Naive thymus-derived CD4-positive, alpha-beta T cell (primary cell): ENCODE measurements around the gene ZMYND8. TPM values are rescaled to one million over a fixed set of nuclear protein-coding genes. Genes with fewer than 3 reads are reported as not detected.
"Not testable (repeated sequence)": the region's sequence is repeated elsewhere in the genome, so short reads cannot be mapped to it uniquely, and the experiment has no call there.

Experiments
- ATAC-seq: fragments of 150-1000 bp; cut with Tn5 transposase; 2 replicates; pipeline ENCODE4 v1.10.0; 2021; ENCODE audit warnings: mild to moderate bottlenecking, moderate library complexity
- CTCF ChIA-PET: fragments of 350-600 bp; sonication (Branson Sonifier 250); formaldehyde crosslinking; loops from one replicate; lab custom pipeline; 2021; ENCODE audit warnings: antibody characterized with exemption; lab: Charles Lee
- POLR2A ChIA-PET: fragments of 350-600 bp; sonication (Branson Sonifier 250); formaldehyde crosslinking; loops from one replicate; lab custom pipeline; 2021; ENCODE audit warnings: antibody characterized with exemption, inconsistent platforms; lab: Charles Lee
- DNase-seq, 9 donors: peaks; one replicate each; pipeline versions ENCODE4 v3.0.0 to v3.0.0-alpha.2; 2020 to 2022; ENCODE audit warnings: mixed read lengths in 1 of 9
- H3K27ac ChIP-seq: one replicate; pipeline ENCODE4 v1.7.0; 2013; ENCODE audit warnings: mild to moderate bottlenecking, low read depth, low read length, moderate library complexity
- H3K27me3 ChIP-seq, 2 donors: one replicate each; pipeline ENCODE4 v1.7.0; 2013; ENCODE audit warnings: low read length in 2 of 2, mild to moderate bottlenecking in 2 of 2, moderate library complexity in 2 of 2; ENCODE audit not compliant: control insufficient read depth in 2 of 2, insufficient read depth in 2 of 2
- H3K36me3 ChIP-seq, 3 experiments: 1 replicate in 2 of 3; 2 replicates in 1 of 3; pipeline ENCODE4 v1.7.0; 2013; ENCODE audit warnings: low read length in 3 of 3, mild to moderate bottlenecking in 3 of 3, moderate library complexity in 1 of 3; ENCODE audit not compliant: insufficient read depth in 3 of 3, control insufficient read depth in 2 of 3
- H3K4me1 ChIP-seq, 2 donors: one replicate each; pipeline ENCODE4 v1.7.0; 2013; ENCODE audit warnings: low read length in 2 of 2, mild to moderate bottlenecking in 2 of 2, moderate library complexity in 1 of 2; ENCODE audit not compliant: control insufficient read depth in 2 of 2, insufficient read depth in 2 of 2
- H3K4me3 ChIP-seq: 2 replicates; pipeline ENCODE4 v1.7.0; 2013; ENCODE audit warnings: mild to moderate bottlenecking, low read length
- H3K9me3 ChIP-seq, 3 experiments: 1 replicate in 2 of 3; 2 replicates in 1 of 3; pipeline ENCODE4 v1.7.0; 2013; ENCODE audit warnings: low read length in 3 of 3; ENCODE audit not compliant: control insufficient read depth in 2 of 3
- H3K27ac Mint-ChIP-seq, 9 donors: one replicate each; pipeline ENCODE4 v1.8.0; 2020 to 2022; ENCODE audit warnings: mixed read lengths in 9 of 9, mild to moderate bottlenecking in 8 of 9, moderate library complexity in 5 of 9, inconsistent platforms in 2 of 9
- H3K27me3 Mint-ChIP-seq, 5 donors: one replicate each; pipeline ENCODE4 v1.8.0; 2021 to 2022; ENCODE audit warnings: mixed read lengths in 5 of 5, mild to moderate bottlenecking in 1 of 5
- H3K36me3 Mint-ChIP-seq, 5 donors: one replicate each; pipeline ENCODE4 v1.8.0; 2020 to 2022; ENCODE audit warnings: mixed read lengths in 5 of 5, mild to moderate bottlenecking in 3 of 5, inconsistent platforms in 1 of 5
- H3K4me1 Mint-ChIP-seq, 7 donors: one replicate each; pipeline ENCODE4 v1.8.0; 2020 to 2022; ENCODE audit warnings: mixed read lengths in 7 of 7, mild to moderate bottlenecking in 3 of 7, inconsistent platforms in 1 of 7
- H3K4me3 Mint-ChIP-seq, 10 donors: one replicate each; pipeline ENCODE4 v1.8.0; 2020 to 2022; ENCODE audit warnings: mild to moderate bottlenecking in 10 of 10, mixed read lengths in 10 of 10, moderate library complexity in 6 of 10, inconsistent platforms in 2 of 10
- H3K9me3 Mint-ChIP-seq, 11 donors: one replicate each; pipeline ENCODE4 v1.8.0; 2020 to 2022; ENCODE audit warnings: mixed read lengths in 11 of 11, mild to moderate bottlenecking in 4 of 11, inconsistent platforms in 1 of 11, moderate library complexity in 1 of 11
- intact Hi-C, 2 donors: fragments of 100-400 bp; cut with micrococcal nuclease; formaldehyde crosslinking; loops; one replicate each; pipeline ENCODE4 v1.15.1; 2023
- polyA plus RNA-seq, 2 donors: library from polyadenylated mRNA; unstranded; fragments of 300-500 nt; fragmentation: Illumina TruSeq; gene quantifications; one replicate each; pipeline ENCODE4 v1.2.3, GENCODE V29; 2021
- total RNA-seq, 6 experiments: library from RNA in 5 of 6; stranded (reverse) in 5 of 6; gene quantifications; 1 replicate in 5 of 6; 2 replicates in 1 of 6; pipeline ENCODE4 v1.2.3 and lab custom pipeline; 2021 to 2026

Gene ZMYND8
- total and polyA plus RNA-seq, 7 experiments from 2014 or later: 12.7 to 83.0 (median 63.7) TPM

GRCh38 chr20:47309806-47310426 is 46.6 kb downstream of the ZMYND8 start:
- Histone ChIP-seq H3K27me3 (no peaks in the 10 kb centered on the region), H3K36me3 (peaks cover 5 to 68% (median 18%) of the 10 kb centered on the region in 3 experiments), H3K4me3 (no peak overlapping the region), H3K4me1 (no peaks in the 10 kb centered on the region), H3K27ac (no peak overlapping the region), H3K9me3 (no peaks in the 10 kb centered on the region)
- Mint-ChIP-seq H3K27ac (peak overlapping the region in 1 of 9 donors; percentile 43), H3K36me3 (peaks cover 4 to 26% (median 15%) of the 10 kb centered on the region in 5 donors), H3K27me3 (no peaks in the 10 kb centered on the region), H3K9me3 (no peaks in the 10 kb centered on the region), H3K4me1 (peaks cover 6 to 37% (median 25%) of the 10 kb centered on the region in 7 donors), H3K4me3 (no peak overlapping the region)
- CTCF ChIA-PET: no interaction called here
- DNase-seq: no peak
- ATAC-seq: no peak
- POLR2A ChIA-PET: interaction anchor here (0.9 kb wide), 1 partner anchor 43 kb away, joined by 4 read pairs; no protein-coding TSS in a partner anchor
- intact Hi-C loops: no loop called here

DNA sequence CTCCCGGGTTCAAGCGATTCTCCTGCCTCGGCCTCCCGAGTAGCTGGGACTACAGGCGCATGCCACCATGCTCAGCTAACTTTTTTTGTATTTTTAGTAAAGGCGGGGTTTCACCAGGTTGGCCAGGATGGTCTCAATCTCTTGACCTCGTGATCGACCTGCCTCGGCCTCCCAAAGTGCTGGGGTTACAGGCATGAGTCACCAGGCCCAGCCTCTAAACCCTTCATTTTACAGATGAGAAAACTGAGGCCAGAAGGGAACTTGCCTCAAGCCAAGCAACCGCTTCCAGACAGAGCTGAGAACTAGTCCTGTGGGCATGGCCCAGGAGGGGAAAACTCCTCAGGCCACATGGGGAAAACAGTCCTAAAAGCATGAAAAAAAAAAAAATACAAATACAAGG is 47.1 kb downstream of the ZMYND8 start:
- Mint-ChIP-seq H3K36me3 (peaks cover 4 to 26% (median 15%) of the 10 kb centered on the region in 5 donors), H3K4me1 (peaks cover 3 to 35% (median 26%) of the 10 kb centered on the region in 7 donors), H3K27me3 (no peaks in the 10 kb centered on the region), H3K27ac (no peak overlapping the region), H3K9me3 (no peaks in the 10 kb centered on the region), H3K4me3 (no peak overlapping the region)
- DNase-seq (no peak), ATAC-seq (no peak)
- H3K36me3 ChIP-seq: peaks cover 5 to 73% (median 18%) of the 10 kb centered on the region in 3 experiments
- H3K4me3 ChIP-seq: no peak overlapping the region
- H3K27me3 ChIP-seq: no peaks in the 10 kb centered on the region
- intact Hi-C loops: no loop called here
- H3K9me3 ChIP-seq: no peaks in the 10 kb centered on the region
- ChIA-PET POLR2A (interaction anchor here (0.9 kb wide), 1 partner anchor 43 kb away, joined by 4 read pairs; no protein-coding TSS in a partner anchor), CTCF (interaction anchor here (1.1 kb wide), 1 partner anchor 75 kb away, joined by 4 read pairs; no protein-coding TSS in a partner anchor)
- no peaks in the 10 kb centered on the region for H3K4me1 ChIP-seq
- no peak overlapping the region for H3K27ac ChIP-seq

DNA sequence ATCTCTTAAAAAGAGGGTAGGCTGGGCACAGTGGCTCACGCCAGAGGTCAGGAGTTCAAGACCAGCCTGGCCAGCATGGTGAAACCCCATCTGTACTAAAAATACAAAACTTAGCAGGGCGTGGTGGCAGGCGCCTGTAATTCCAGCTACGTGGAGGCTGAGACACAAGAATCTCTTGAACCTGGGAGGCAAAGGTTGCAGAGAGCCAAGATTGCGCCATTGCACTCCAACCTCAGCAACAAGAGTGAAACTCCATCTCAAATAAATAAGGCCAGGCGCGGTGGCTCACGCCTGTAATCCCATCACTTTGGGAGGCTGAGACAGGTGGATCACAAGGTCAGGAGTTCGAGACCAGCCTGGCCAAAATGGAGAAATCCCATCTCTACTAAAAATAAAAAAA is 48.9 kb downstream of the ZMYND8 start:
- H3K36me3 ChIP-seq: peaks cover 5 to 81% (median 18%) of the 10 kb centered on the region in 3 experiments
- H3K27me3 ChIP-seq, H3K27ac ChIP-seq, H3K9me3 ChIP-seq, H3K9me3 Mint-ChIP-seq, ATAC-seq, intact Hi-C loops, H3K27me3 Mint-ChIP-seq, H3K4me3 ChIP-seq, H3K4me3 Mint-ChIP-seq, H3K27ac Mint-ChIP-seq, DNase-seq, H3K4me1 ChIP-seq: not testable (repeated sequence)
- POLR2A ChIA-PET: interaction anchor here (0.7 kb wide), 1 partner anchor 1078 kb away, joined by 3 read pairs; no protein-coding TSS in a partner anchor
- Mint-ChIP-seq H3K4me1 (peaks cover 5 to 42% (median 38%) of the 10 kb centered on the region in 7 donors), H3K36me3 (peaks cover 4 to 35% (median 18%) of the 10 kb centered on the region in 5 donors)
- CTCF ChIA-PET: interaction anchor here (1.2 kb wide), 1 partner anchor 34 kb away, joined by 4 read pairs; no protein-coding TSS in a partner anchor

- no peaks in the 10 kb centered on the region for H3K9me3 ChIP-seq
- peaks cover 5 to 41% (median 36%) of the 10 kb centered on the region in 7 donors for H3K4me1 Mint-ChIP-seq
- H3K4me3 Mint-ChIP-seq: no peak overlapping the region
- ATAC-seq (no peak), DNase-seq (no peak)
- no peaks in the 10 kb centered on the region for H3K27me3 Mint-ChIP-seq
- CTCF ChIA-PET: interaction anchor here (1.2 kb wide), 1 partner anchor 34 kb away, joined by 4 read pairs; no protein-coding TSS in a partner anchor
- H3K36me3 ChIP-seq: peaks cover 5 to 75% (median 18%) of the 10 kb centered on the region in 3 experiments
- no peaks in the 10 kb centered on the region for H3K4me1 ChIP-seq
- no peak overlapping the region for H3K4me3 ChIP-seq
- H3K27ac Mint-ChIP-seq: peak overlapping the region in 5 of 9 donors; percentile 7 to 89 (median 59)
- POLR2A ChIA-PET: interaction anchor here (0.7 kb wide), 1 partner anchor 1078 kb away, joined by 3 read pairs; no protein-coding TSS in a partner anchor
- no peaks in the 10 kb centered on the region for H3K9me3 Mint-ChIP-seq
- intact Hi-C loops: no loop called here
- H3K36me3 Mint-ChIP-seq: peaks cover 4 to 35% (median 20%) of the 10 kb centered on the region in 5 donors
- H3K27ac ChIP-seq: no peak overlapping the region
- no peaks in the 10 kb centered on the region for H3K27me3 ChIP-seq
Observed at GRCh38 chr20:47306755-47307370, 49.6 kb downstream of the ZMYND8 start.

DNA sequence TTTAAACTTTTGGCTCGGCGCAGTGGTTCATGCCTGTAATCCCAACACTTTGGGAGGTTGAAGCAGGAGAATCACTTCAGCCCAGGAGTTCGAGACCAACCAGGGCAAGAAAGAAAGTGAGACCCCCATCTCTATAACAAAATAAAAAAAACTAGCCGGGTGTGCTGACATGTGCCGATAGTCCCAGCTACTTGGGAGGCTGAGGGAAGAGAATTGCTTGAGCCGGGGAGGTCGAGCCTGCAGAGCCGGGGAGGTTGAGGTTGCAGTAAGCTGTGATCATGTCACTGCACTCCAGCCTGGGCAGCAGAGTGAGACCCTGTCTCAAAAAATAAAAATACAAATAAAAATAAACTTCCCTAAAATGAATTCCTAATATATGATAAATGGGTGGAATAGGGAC is 50.4 kb downstream of the ZMYND8 start:
- peak overlapping the region in 5 of 9 donors; percentile 28 to 89 (median 58) for H3K27ac Mint-ChIP-seq
- Histone ChIP-seq H3K9me3 (no peaks in the 10 kb centered on the region), H3K4me3 (no peak overlapping the region), H3K36me3 (peaks cover 5 to 69% (median 18%) of the 10 kb centered on the region in 3 experiments), H3K27me3 (no peaks in the 10 kb centered on the region), H3K4me1 (no peaks in the 10 kb centered on the region), H3K27ac (no peak overlapping the region)
- H3K4me3 Mint-ChIP-seq: no peak overlapping the region
- peaks cover 5 to 44% (median 34%) of the 10 kb centered on the region in 7 donors for H3K4me1 Mint-ChIP-seq
- DNase-seq: no peak
- intact Hi-C loops: no loop called here
- H3K27me3 Mint-ChIP-seq: no peaks in the 10 kb centered on the region
- no peak for ATAC-seq
- ChIA-PET CTCF (interaction anchor here (0.6 kb wide), 1 partner anchor 26 kb away, joined by 3 read pairs; no protein-coding TSS in a partner anchor), POLR2A (no interaction called here)
- no peaks in the 10 kb centered on the region for H3K9me3 Mint-ChIP-seq
- H3K36me3 Mint-ChIP-seq: peaks cover 4 to 35% (median 20%) of the 10 kb centered on the region in 5 donors

- peaks cover 5 to 41% (median 30%) of the 10 kb centered on the region in 7 donors for H3K4me1 Mint-ChIP-seq
- H3K36me3 Mint-ChIP-seq: peaks cover 4 to 30% (median 16%) of the 10 kb centered on the region in 5 donors
- Histone ChIP-seq H3K27ac (no peak overlapping the region), H3K4me1 (no peaks in the 10 kb centered on the region), H3K9me3 (no peaks in the 10 kb centered on the region), H3K27me3 (no peaks in the 10 kb centered on the region), H3K36me3 (peaks cover 5 to 65% (median 18%) of the 10 kb centered on the region in 3 experiments), H3K4me3 (no peak overlapping the region)
- H3K27ac Mint-ChIP-seq: peak overlapping the region in 6 of 9 donors; percentile 15 to 74 (median 54)
- no peaks in the 10 kb centered on the region for H3K9me3 Mint-ChIP-seq
- no peaks in the 10 kb centered on the region for H3K27me3 Mint-ChIP-seq
- H3K4me3 Mint-ChIP-seq: no peak overlapping the region
- no peak for DNase-seq
- POLR2A ChIA-PET: no interaction called here
- CTCF ChIA-PET: interaction anchor here (0.6 kb wide), 1 partner anchor 26 kb away, joined by 3 read pairs; no protein-coding TSS in a partner anchor
- peak; percentile 31 for ATAC-seq
- intact Hi-C loops: no loop called here
Observed at GRCh38 chr20:47305667-47306066, 50.8 kb downstream of the ZMYND8 start.
